ENCODE data around the gene FXYD2.

DNA sequence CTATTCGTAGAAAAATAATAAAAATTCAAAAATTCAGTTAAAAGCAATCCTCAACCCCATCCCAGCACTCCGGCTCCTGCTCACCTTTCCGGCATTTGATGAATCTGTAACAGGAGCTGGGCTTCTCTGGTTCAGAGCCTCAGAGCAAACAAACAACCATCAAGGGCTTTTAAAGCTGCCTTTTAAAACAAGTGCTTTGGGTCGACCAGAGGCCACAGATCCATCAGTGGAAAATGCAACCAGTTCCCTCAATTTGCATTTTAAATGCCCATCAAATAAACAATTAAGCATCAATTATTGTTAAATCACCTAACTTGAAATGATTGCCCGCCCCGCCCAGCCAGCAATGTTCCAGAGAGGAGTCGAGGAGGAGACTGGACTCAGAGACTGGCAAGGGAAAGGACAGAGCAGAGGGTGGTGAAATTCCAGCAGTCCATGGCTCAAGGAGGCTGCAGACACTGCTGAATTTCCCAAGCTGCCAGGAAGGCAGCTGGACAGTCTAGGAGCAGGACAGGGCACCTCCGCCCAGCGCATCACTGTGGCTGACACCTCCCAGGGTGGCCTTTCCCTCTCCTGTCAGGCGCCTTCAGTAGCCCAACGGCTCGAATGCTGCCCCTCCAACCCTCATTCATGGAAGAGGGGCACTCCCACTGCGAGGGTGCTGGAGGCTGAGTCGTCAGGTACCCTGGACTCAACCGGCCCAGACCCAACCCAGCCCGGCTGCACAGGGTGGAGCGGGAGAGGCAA lies 44.4 kb upstream of the FXYD2 start:
- TF ChIP-seq POLR2A (IDR thresholded peaks at IDR 0.05) (no peak), CTCF (IDR thresholded peaks at IDR 0.05) (no peak), POLR2AphosphoS5 (IDR thresholded peaks at IDR 0.05) (no peak), EP300 (IDR thresholded peaks at IDR 0.05) (no peak)

Data from suprapubic skin (tissue), 4 donors.